Activated T-helper 1 cell treated with anti-CD3 and anti-CD28 coated beads, Interleukin-2, amount 50 U/mL, for 16 hours (primary cell): ENCODE results near the gene EEF1G.
"Not testable (repeated sequence)": the region's sequence is repeated elsewhere in the genome, so short reads cannot be mapped to it uniquely, and the experiment has no call there.

Source experiments
- DNase-seq, 2 donors: peaks; one replicate each; pipeline ENCODE4 v3.0.0-alpha.2; 2020; ENCODE audit warnings: low read depth in 1 of 2, low spot score in 1 of 2

EEF1G gene

GRCh38 chr11:62603776-62604299 is 30.1 kb upstream of the EEF1G start:
- DNase-seq: no peak

GRCh38 chr11:62603072-62603408 is 29.3 kb upstream of the EEF1G start:
- no peak for DNase-seq

- DNase-seq: no peak
Measured at GRCh38 chr11:62602141-62603071, 28.7 kb upstream of the EEF1G start.

- DNase-seq: peak; percentile 99
Measured at GRCh38 chr11:62601372-62602140, 27.9 kb upstream of the EEF1G start, which contains the start of gene MTA2. MTA2 (minus strand) TSS chr11:62601865; CDS start chr11:62601450, 415 bp downstream.

- DNase-seq: no peak
Measured at GRCh38 chr11:62601122-62601371, 27.4 kb upstream of the EEF1G start.

GRCh38 chr11:62600367-62601121 is 26.9 kb upstream of the EEF1G start:
- DNase-seq: no peak

GRCh38 chr11:62599901-62600300 is 26.2 kb upstream of the EEF1G start:
- DNase-seq: no peak

GRCh38 chr11:62599069-62599696 is 25.5 kb upstream of the EEF1G start:
- DNase-seq: peak; percentile 89 to 91

GRCh38 chr11:62595124-62595523 is 21.4 kb upstream of the EEF1G start:
- no peak for DNase-seq

- DNase-seq: peak; percentile 53 to 60
Measured at GRCh38 chr11:62593434-62594044, 19.8 kb upstream of the EEF1G start.

- no peak for DNase-seq
Measured at GRCh38 chr11:62592989-62593421, 19.3 kb upstream of the EEF1G start.

GRCh38 chr11:62592146-62592815 is 18.6 kb upstream of the EEF1G start:
- DNase-seq: no peak

GRCh38 chr11:62591448-62592145 is 17.9 kb upstream of the EEF1G start, which contains the start of gene TUT1:
TUT1 (minus strand) TSS chr11:62591523; CDS start chr11:62591485, 38 bp downstream.
- DNase-seq: peak; percentile 91 to 92

- no peak for DNase-seq
Measured at GRCh38 chr11:62588966-62589637, 15.4 kb upstream of the EEF1G start.

GRCh38 chr11:62585356-62585755 is 11.7 kb upstream of the EEF1G start:
- not testable (repeated sequence) for DNase-seq

GRCh38 chr11:62581735-62582134 is 8.0 kb upstream of the EEF1G start:
- not testable (repeated sequence) for DNase-seq

GRCh38 chr11:62580959-62581715 is 7.4 kb upstream of the EEF1G start:
- no peak for DNase-seq

GRCh38 chr11:62579252-62579651 is 5.6 kb upstream of the EEF1G start:
- no peak for DNase-seq
